ENCODE results near the gene C12orf57.

The C12orf57 gene

DNA sequence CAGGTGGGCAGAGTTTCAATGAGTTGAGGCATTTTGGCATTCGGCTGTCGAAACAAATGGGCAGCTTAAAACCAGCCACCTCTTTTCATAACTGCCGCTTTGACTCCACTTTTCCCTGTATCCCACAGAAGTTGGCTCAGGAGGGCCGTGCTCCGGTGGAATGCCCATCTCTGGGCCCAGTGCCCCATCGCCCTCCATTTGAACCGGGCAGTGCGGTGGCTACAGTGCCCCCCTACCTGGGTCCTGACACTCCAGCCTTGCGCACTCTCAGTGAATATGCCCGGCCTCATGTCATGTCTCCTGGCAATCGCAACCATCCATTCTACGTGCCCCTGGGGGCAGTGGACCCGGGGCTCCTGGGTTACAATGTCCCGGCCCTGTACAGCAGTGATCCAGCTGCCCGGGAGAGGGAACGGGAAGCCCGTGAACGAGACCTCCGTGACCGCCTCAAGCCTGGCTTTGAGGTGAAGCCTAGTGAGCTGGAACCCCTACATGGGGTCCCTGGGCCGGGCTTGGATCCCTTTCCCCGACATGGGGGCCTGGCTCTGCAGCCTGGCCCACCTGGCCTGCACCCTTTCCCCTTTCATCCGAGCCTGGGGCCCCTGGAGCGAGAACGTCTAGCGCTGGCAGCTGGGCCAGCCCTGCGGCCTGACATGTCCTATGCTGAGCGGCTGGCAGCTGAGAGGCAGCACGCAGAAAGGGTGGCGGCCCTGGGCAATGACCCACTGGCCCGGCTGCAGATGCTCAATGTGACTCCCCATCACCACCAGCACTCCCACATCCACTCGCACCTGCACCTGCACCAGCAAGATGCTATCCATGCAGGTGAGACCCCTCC, 5.2 kb upstream of the C12orf57 start:
- DNase-seq = no peak

GRCh38 chr12:6939191-6939540, 4.7 kb upstream of the C12orf57 start:
- no peak for DNase-seq

DNA sequence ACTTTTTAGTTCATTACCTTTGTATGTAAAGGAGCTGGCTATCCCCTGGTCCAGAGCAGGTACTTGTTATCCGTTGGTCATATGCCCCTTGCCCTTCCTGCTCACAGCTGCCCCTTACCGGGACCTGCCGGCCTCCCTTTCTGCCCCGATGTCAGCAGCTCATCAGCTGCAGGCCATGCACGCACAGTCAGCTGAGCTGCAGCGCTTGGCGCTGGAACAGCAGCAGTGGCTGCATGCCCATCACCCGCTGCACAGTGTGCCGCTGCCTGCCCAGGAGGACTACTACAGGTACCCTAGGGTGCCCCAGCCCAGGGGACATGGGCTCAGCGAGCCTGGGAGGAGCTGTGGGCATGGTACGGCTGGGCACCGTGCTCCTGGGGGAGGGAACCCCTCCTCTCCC, 2.6 kb upstream of the C12orf57 start:
- DNase-seq = no peak

GRCh38 chr12:6941782-6942181, 2.0 kb upstream of the C12orf57 start:
- DNase-seq = no peak

DNA sequence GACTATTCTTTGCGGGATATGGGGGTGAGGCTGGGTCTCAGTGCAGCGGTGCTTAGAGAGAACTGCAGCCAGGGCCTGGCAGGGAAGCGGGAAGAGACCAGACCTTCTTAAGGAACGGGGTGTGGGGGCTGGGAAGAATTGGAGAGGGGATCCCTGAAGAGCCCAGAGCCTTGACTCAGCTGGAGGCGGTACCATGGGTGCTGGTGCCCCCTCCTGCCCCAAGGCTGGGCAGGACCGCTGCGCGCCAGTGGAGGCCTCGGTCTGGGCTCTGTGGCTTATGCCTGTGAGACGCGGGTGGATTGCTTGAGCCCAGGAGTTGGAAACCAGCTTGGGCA, 1.5 kb upstream of the C12orf57 start:
- no peak for DNase-seq

GRCh38 chr12:6943389-6943721, 467 bp upstream of the C12orf57 start:
- peak; percentile 81 for DNase-seq

GRCh38 chr12:6944381-6945186, 762 bp downstream of the C12orf57 start:
- DNase-seq = peak; percentile 78

DNA sequence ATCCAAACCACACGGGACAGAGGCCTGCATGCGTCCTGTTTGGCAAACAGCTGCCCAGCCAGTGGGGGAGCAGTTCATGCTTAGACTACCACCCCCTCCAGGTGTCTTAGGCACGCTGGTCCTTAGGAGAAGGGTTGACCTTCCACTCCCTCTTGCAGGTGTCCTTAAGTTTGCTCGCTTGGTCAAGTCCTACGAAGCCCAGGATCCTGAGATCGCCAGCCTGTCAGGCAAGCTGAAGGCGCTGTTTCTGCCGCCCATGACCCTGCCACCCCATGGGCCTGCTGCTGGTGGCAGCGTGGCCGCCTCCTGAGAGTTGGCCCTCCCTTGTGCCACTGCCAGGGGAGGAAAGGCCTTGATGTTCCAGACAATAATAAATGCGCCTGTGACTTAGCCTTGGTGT, 1.8 kb downstream of the C12orf57 start:
- no peak for DNase-seq

DNA sequence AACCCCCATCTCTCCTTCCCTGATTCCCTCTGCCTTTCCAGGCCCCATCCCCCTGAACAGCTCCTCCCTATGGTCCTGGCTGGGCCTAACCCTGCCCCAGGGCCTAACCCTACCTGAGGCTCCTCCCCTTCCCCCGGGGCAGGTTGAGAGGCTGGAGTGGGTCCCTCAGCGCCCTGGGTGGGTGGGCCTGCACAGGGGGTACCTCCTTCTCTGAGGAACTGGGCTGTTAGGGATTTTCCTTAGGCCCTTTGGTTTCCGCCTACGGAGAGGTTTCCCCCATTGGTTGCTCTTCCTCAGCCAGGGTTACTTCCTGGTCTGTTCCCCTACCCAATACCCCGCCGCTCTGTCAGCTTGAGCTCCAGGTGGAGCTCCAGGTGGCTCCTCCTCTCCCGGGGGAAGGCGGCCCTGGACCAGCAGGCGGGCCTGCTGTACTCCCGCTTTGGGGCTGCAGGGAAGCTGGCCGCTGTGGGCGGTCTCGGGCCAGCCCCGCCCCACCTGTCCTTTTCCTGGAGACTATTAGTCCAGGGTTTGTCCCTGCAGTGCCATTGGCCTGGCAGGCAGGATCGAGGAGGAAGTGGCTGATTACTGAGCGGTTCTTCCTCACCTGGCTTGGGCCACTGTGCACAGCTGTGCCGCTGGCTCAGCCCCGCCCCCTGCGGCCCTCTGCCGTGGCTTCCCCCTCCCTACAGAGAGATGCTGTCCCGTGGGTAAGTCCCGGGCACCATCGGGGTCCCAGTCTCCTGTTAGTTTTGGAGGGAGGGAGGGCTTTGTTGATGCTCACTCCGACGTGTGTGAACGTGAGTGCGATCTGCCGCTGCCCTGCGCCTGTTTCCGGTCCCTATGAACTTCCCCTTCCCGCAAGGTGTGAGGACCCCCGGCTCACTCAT, 2.5 kb downstream of the C12orf57 start:
- peak; percentile 89 for DNase-seq

- no peak for DNase-seq
Measured at GRCh38 chr12:6946920-6947374, 3.1 kb downstream of the C12orf57 start.

DNA sequence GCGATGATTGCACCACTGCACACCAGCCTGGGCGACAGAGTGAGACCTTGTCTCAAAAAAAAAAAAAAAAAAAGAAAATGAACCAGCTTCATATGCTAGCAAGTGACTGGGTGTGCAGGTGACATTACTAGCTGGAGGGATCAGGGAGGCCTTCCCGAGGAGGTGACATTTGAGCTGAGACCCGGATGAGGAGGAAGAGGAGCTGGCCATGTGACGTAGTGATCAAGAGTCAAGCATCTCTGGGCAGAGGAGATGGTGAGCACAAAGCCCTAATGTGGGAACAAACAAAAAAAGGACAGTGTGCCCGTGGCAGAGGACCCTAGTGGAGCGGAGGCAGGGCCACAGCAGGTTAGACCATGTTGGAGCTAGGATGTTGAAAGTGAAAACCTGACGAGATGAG, 3.8 kb downstream of the C12orf57 start:
- DNase-seq = no peak

GRCh38 chr12:6948873-6949594, 5.2 kb downstream of the C12orf57 start:
- no peak for DNase-seq

DNA sequence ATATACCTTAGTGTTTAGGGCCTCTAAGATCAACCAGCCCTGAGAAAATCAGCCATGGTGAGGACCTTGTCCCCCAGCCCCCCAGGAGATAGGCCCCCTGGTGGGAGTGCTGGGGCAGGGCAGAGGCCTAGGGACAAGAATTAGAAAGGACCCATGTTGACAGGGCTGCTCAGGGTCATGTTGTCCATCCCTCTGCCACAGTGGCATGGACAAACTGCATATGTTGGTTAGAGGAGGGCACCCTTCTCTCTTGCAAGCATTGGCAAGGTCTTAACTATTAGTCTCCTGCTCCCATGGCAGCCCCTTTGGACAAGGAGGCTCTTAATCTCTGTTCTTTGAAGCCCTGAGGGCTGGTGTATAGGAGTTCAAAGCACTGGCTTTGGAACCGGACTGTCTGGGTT, 6.6 kb downstream of the C12orf57 start:
- DNase-seq = no peak

DNA sequence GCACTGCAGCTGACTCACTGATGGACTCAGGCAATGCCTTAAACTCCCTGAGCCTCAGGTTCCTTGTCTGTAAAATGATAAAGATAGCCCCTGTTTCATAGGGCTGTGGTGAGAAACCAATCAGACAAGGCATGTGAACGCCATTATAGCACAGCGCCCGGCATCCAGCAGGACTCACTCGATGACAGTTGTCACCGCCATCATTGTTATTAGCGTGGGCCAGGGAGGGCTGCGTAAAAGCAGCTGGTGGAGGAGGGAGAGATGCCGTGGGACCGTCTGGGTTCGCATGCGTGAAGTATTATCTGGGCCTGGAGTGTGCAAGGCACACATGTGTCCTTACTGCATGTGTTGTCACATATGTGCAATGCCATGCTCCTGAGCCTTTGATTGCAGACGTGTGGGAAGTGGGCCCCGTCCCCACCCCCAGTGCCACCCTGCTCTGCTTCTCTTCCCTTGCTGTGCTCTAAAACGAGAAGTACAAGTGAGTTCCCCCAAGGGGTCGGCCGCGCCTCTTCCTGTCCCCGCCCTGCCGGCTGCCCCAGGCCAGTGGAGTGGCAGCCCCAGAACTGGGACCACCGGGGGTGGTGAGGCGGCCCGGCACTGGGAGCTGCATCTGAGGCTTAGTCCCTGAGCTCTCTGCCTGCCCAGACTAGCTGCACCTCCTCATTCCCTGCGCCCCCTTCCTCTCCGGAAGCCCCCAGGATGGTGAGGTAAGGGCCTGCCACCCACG, 7.2 kb downstream of the C12orf57 start, which contains the start of gene PTPN6:
PTPN6 (plus strand) TSS at position 546 of the 730 bp plus-strand sequence; CDS start at position 703, 157 bp downstream.
- no peak for DNase-seq

DNA sequence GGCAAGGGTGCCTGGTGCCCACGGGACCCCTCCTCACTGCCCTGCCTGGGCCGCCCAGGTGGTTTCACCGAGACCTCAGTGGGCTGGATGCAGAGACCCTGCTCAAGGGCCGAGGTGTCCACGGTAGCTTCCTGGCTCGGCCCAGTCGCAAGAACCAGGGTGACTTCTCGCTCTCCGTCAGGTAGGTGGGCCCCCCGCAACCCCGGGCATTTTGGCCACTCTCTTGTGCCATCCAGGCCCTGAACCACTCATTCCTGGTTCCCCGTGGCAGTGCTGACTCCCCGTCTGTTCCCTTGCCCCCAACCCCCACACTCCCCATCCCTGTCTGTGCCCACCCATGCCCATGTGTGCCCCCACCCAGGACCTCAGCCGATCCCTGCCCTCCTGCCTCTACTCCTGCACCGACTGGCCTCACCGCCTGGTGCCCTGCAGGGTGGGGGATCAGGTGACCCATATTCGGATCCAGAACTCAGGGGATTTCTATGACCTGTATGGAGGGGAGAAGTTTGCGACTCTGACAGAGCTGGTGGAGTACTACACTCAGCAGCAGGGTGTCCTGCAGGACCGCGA, 7.8 kb downstream of the C12orf57 start:
- no peak for DNase-seq

- DNase-seq = no peak
Measured at GRCh38 chr12:6952121-6952862, 8.5 kb downstream of the C12orf57 start.

DNA sequence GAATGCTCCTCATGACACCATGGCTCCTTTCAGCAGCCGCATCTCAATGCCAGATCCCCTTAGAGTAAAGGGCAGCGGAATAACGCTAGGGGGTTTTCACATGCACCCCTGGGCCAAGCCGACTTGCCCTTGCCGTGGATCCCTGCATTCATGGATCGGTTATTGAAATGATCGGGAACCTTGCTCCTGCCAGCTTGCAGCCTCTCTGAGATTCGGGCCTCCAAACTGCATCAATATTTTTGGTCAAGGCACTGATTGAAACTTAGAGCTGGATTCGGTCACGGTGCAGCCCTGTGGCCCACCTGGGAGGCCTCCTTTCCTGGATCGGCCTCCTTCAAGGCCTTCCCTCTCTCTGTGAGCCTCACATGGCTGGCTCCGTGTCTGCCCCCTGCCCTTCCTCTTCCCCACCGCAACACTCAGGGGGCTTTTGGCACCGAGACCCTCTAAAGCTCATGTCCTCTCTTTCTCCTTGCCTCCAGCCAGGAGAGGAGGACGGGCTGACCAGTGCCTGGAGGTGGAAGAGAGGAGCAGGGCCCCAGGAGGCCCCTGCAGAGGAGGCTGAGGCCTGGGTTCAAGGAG, 9.1 kb downstream of the C12orf57 start:
- DNase-seq = no peak

DNA sequence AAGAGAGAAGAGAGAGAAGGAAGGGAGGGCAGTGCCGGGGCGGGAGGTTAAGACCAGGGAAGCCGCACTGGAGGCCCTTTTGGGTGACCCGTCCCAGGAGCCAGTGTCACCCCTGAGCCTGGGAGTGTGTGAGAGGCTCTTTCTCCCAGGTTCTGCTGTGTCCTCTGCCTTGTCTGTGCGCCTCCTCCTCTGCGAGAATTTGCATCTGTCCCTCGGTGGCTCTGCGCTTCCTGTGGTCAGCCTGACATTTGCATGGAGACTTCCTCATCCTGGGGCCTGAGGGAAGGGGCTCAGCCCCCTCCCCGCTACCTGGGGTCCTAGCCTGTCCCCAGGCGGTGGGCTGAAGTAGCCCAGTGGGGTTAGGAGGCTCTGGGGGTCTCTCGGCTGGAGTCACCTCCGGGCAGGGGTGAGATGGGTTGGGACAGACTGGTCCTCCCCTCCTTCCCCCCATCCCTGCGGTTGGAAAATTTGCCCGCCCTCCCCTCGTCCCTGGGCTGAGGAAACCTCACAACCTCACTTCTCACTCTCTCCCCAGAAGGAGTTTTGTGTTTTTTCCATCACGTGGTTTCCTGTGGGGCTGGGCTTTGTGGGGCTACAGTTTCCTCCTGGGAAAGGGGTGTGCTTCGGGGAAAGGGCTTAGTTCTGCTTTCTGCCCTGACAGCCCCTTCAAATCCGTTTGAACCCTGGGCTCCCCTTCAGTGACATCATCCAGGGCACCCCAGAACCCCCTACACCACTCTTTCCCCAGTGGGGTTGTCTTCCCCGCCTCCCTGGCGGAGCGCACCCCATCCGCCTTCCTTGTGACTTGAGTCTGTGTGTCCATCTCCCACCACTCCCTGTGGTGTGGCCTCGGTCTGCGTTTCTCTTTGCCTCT, 9.9 kb downstream of the C12orf57 start:
- no peak for DNase-seq
